Endothelial cell of umbilical vein (primary cell): ENCODE data around the gene MEAK7. TPM values are rescaled to one million over a fixed set of nuclear protein-coding genes. Genes with fewer than 3 reads are reported as not detected.

Source experiments
- BruUV-seq: library from RNA; stranded (reverse); fragments of 400-500 nt; replicated peaks from 2 replicates; lab custom pipeline; 2021; lab: Mats Ljungman, UMichigan
- CTCF ChIA-PET: fragments of 300-600, 350-600 bp; sonication (Branson Sonifier 250); formaldehyde crosslinking; loops from one replicate; lab custom pipeline; 2021; ENCODE audit warnings: antibody characterized with exemption, inconsistent platforms; lab: Charles Lee
- POLR2A ChIA-PET: fragments of 300-600, 350-600 bp; sonication (Branson Sonifier 250); formaldehyde crosslinking; loops from one replicate; lab custom pipeline; 2021; ENCODE audit warnings: antibody characterized with exemption, inconsistent platforms; lab: Charles Lee
- DNase-seq: peaks from one replicate; pipeline ENCODE4 v3.0.0-alpha.2; 2011; ENCODE audit warnings: low read depth, low spot score
- FAIRE-seq: peaks from 2 replicates; lab custom pipeline; 2011; peaks lifted over from hg19 to GRCh38; lab: Jason Lieb, UNC
- H2AFZ ChIP-seq: 2 replicates; pipeline ENCODE4 v1.6.0; 2012; ENCODE audit warnings: low read depth, low read length, control low read depth, inconsistent platforms
- H3K27ac ChIP-seq: 2 replicates; pipeline ENCODE4 v1.5.1; 2011; ENCODE audit warnings: low read depth, mild to moderate bottlenecking, control low read depth, low read length, moderate library complexity; ENCODE audit not compliant: insufficient read depth
- H3K27me3 ChIP-seq, 2 experiments: 2 replicates each; pipeline versions ENCODE4 v1.6.0 to v1.6.1; 2011; ENCODE audit warnings: low read length in 2 of 2, mixed read lengths in 1 of 2; ENCODE audit not compliant: control insufficient read depth in 2 of 2, insufficient read depth in 2 of 2
- H3K36me3 ChIP-seq, 2 experiments: 2 replicates in 1 of 2; 3 replicates in 1 of 2; pipeline ENCODE4 v1.5.1; 2011; ENCODE audit warnings: low read length in 2 of 2, mild to moderate bottlenecking in 1 of 2, moderate library complexity in 1 of 2; ENCODE audit not compliant: control insufficient read depth in 2 of 2, insufficient read depth in 2 of 2; ENCODE audit errors: extremely low read depth in 1 of 2
- H3K4me1 ChIP-seq: 3 replicates; pipeline ENCODE4 v1.5.1; 2011; ENCODE audit warnings: mild to moderate bottlenecking, low read length; ENCODE audit not compliant: control insufficient read depth, insufficient read depth; ENCODE audit errors: extremely low read depth
- H3K4me2 ChIP-seq: 2 replicates; pipeline ENCODE4 v1.6.1; 2011; ENCODE audit warnings: low read length, control low read depth, mixed read lengths; ENCODE audit not compliant: insufficient read depth
- H3K4me3 ChIP-seq, 3 experiments: fragments of 200-600 bp in 1 of 3; sonication (generic), shearing (Covaris generic) in 1 of 3; replicated peaks in 1 of 3; 2 replicates each; pipeline ENCODE4 v1.5.1; 2011 to 2016; ENCODE audit warnings: control low read depth in 3 of 3, low read length in 3 of 3, mild to moderate bottlenecking in 2 of 3, inconsistent platforms in 1 of 3, low read depth in 1 of 3, moderate library complexity in 1 of 3; ENCODE audit not compliant: insufficient read depth in 1 of 3
- H3K79me2 ChIP-seq: 2 replicates; pipeline ENCODE4 v1.6.0; 2012; ENCODE audit warnings: low read length, inconsistent platforms; ENCODE audit not compliant: control insufficient read depth, insufficient read depth
- H3K9ac ChIP-seq: replicated peaks from 2 replicates; pipeline ENCODE3; 2011; ENCODE audit warnings: low read length, control low read depth; ENCODE audit not compliant: insufficient read depth; ENCODE audit errors: extremely low read depth
- H3K9me1 ChIP-seq: replicated peaks from 3 replicates; pipeline ENCODE4 v1.6.0; 2011; ENCODE audit warnings: mild to moderate bottlenecking, low read length; ENCODE audit not compliant: control insufficient read depth, insufficient read depth; ENCODE audit errors: extremely low read depth
- H3K9me3 ChIP-seq: replicated peaks from 2 replicates; pipeline ENCODE4 v1.5.1; 2012; ENCODE audit warnings: low read length, inconsistent platforms; ENCODE audit not compliant: control insufficient read depth, insufficient read depth
- H4K20me1 ChIP-seq: replicated peaks from 2 replicates; pipeline ENCODE3; 2011; ENCODE audit warnings: mild to moderate bottlenecking, low read length; ENCODE audit not compliant: control insufficient read depth, insufficient read depth; ENCODE audit errors: extremely low read depth
- EZH2 ChIP-seq: IDR thresholded peaks from 2 replicates; pipeline ENCODE4 v1.6.1; 2012; ENCODE audit warnings: borderline replicate concordance, low read depth, mild to moderate bottlenecking, moderate library complexity, low read length, inconsistent platforms; ENCODE audit not compliant: severe bottlenecking
- FOS ChIP-seq: IDR thresholded peaks from 2 replicates; pipeline ENCODE4 v1.6.1; 2011; ENCODE audit warnings: mild to moderate bottlenecking, low read length, moderate library complexity, borderline replicate concordance; ENCODE audit not compliant: insufficient read depth
- GATA2 ChIP-seq: IDR thresholded peaks from 2 replicates; pipeline ENCODE4 v1.7.0; 2011; ENCODE audit warnings: low read depth, mild to moderate bottlenecking, moderate library complexity, mixed read lengths, low read length; ENCODE audit not compliant: insufficient read length, insufficient read depth
- JUN ChIP-seq: IDR thresholded peaks from 2 replicates; pipeline ENCODE4 v1.6.1; 2011; ENCODE audit warnings: borderline replicate concordance, low read depth; ENCODE audit not compliant: insufficient read length, insufficient read depth
- MYC ChIP-seq: IDR thresholded peaks from one replicate; pipeline ENCODE4 v1.6.1; 2011; ENCODE audit warnings: mild to moderate bottlenecking, low read depth, low read length
- POLR2A ChIP-seq: IDR thresholded peaks from 2 replicates; pipeline ENCODE4 v1.6.1; 2012; ENCODE audit warnings: low read depth, mild to moderate bottlenecking, control low read depth, low read length
- POLR2AphosphoS5 ChIP-seq: IDR thresholded peaks from 2 replicates; pipeline ENCODE4 v1.6.1; 2012; ENCODE audit warnings: low read depth, mild to moderate bottlenecking, control low read depth, low read length, moderate library complexity; ENCODE audit not compliant: insufficient read depth
- dilution Hi-C: fragments of 300-500 bp; cut with MboI; formaldehyde crosslinking; loops from one replicate; pipeline ENCODE4 v1.15.0; 2019; ENCODE audit warnings: low sequenced_read_pairs; ENCODE audit not compliant: extremely low pct_ligation_motif_present
- intact Hi-C: fragments of 100-400 bp; cut with micrococcal nuclease; formaldehyde crosslinking; loops from one replicate; pipeline ENCODE4 v1.10.0; 2022
- polyA plus RNA-seq, 4 experiments: library from polyadenylated mRNA; depleted of rRNA in 3 of 4; stranded (reverse) in 3 of 4; unstranded in 1 of 4; fragments of >200 nt; gene quantifications; 2 replicates each; pipeline versions ENCODE4 v1.2.1 to v1.2.3, GENCODE V29; 2011 to 2012; ENCODE audit warnings: missing spikeins in 1 of 4
- total RNA-seq: library from RNA; stranded (reverse); gene quantifications from 2 replicates; pipeline ENCODE4 v1.2.3, GENCODE V29; 2021
- TF ChIP-seq, protein P1 (sequence below), 2 donors: IDR thresholded peaks; 1 replicate in 1 of 2; 2 replicates in 1 of 2; pipeline ENCODE4 v1.5.1; 2011; ENCODE audit warnings: low read length in 2 of 2, mild to moderate bottlenecking in 2 of 2, moderate library complexity in 2 of 2, control low read depth in 1 of 2, inconsistent platforms in 1 of 2, low read depth in 1 of 2; ENCODE audit not compliant: insufficient read depth in 1 of 2; ENCODE audit errors: extremely low read depth in 1 of 2
- TF ChIP-seq, protein P2 (sequence below): IDR thresholded peaks from 2 replicates; pipeline ENCODE4 v1.6.1; 2011; ENCODE audit not compliant: insufficient read depth, insufficient read length

The MEAK7 gene
- total and polyA plus RNA-seq, 2 donors (not counting 3 experiments of a cell fraction or from before 2014, with no cell fraction given) = 16.2 to 22.7 TPM

DNA sequence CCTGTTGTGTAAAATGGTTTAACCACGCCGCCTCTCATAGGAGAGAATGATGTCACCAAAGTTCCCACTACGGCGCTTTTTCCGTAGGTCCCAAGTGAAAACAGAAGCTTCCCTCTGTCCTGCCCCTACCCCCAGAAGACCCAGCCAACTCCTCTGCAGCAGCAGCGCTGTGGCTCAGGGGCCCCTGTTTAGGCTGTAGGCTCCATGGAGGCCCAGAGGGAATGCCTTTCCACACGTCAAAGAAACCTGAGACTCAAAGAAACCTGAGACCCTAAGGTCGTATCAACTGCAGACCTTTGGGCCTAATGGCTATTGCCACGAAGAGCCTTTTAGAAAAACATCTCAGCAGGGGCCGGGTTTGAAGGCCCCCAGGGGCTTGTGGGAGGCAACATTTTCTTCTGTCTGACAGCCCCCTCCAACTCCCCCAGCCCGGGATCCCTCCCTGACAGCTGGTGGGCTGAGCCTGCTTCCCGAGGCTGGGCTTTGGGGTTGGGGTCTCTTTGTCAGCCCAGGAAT, 43.1 kb upstream of the MEAK7 start:
- BruUV-seq = no TSS peak
- Histone ChIP-seq H3K4me2 (no peak overlapping the region), H3K9me3 (no peaks in the 10 kb centered on the region), H4K20me1 (no peaks in the 10 kb centered on the region), H3K4me3 (no peak overlapping the region), H3K27ac (no peak overlapping the region), H3K27me3 (no peaks in the 10 kb centered on the region), H3K79me2 (no peaks in the 10 kb centered on the region), H3K4me1 (peaks cover 26% of the 10 kb centered on the region), H3K36me3 (no peaks in the 10 kb centered on the region), H3K9ac (no peak overlapping the region), H3K9me1 (no peaks in the 10 kb centered on the region), H2AFZ (no peak overlapping the region)
- TF ChIP-seq POLR2A (no peak), POLR2AphosphoS5 (no peak), MYC (no peak), FOS (no peak), EZH2 (no peak), GATA2 (no peak), JUN (no peak)
- TF ChIP-seq, protein P1, sequence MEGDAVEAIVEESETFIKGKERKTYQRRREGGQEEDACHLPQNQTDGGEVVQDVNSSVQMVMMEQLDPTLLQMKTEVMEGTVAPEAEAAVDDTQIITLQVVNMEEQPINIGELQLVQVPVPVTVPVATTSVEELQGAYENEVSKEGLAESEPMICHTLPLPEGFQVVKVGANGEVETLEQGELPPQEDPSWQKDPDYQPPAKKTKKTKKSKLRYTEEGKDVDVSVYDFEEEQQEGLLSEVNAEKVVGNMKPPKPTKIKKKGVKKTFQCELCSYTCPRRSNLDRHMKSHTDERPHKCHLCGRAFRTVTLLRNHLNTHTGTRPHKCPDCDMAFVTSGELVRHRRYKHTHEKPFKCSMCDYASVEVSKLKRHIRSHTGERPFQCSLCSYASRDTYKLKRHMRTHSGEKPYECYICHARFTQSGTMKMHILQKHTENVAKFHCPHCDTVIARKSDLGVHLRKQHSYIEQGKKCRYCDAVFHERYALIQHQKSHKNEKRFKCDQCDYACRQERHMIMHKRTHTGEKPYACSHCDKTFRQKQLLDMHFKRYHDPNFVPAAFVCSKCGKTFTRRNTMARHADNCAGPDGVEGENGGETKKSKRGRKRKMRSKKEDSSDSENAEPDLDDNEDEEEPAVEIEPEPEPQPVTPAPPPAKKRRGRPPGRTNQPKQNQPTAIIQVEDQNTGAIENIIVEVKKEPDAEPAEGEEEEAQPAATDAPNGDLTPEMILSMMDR (IDR thresholded peaks at IDR 0.05; ENCODE audit: extremely low read depth in 1 of 2, insufficient read depth in 1 of 2, low read depth in 1 of 2, low read length in 2 of 2) = no peak
- TF ChIP-seq, protein P2, sequence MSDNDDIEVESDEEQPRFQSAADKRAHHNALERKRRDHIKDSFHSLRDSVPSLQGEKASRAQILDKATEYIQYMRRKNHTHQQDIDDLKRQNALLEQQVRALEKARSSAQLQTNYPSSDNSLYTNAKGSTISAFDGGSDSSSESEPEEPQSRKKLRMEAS = no peak
- DNase-seq (no peak), FAIRE-seq (no peak)
- ChIA-PET CTCF (interaction anchor here (1.2 kb wide), 1 partner anchor 41 kb away, joined by 3 read pairs; no protein-coding TSS in a partner anchor), POLR2A (no interaction called here)
- intact Hi-C loops (loop anchor here (2.0 kb wide), 3 partner anchors 15 to 71 kb away; partner anchors contain the start of gene COTL1), dilution Hi-C loops (no loop called here)
